K562 (cell line): ENCODE data around the gene RECQL5. TPM values are rescaled to one million over a fixed set of nuclear protein-coding genes. Genes with fewer than 3 reads are reported as not detected.
A peak's percentile ranks its signal among the peaks of the same experiment; 100 is the strongest.

Source experiments
- ATAC-seq: fragments of 200-7000 bp; cut with Tn5 transposase; 3 replicates; pipeline ENCODE4 v1.9.1; 2020; ENCODE audit warnings: moderate library complexity
- BruUV-seq: library from RNA; stranded (reverse); fragments of 400-500 nt; replicated peaks from 2 replicates; lab custom pipeline; 2021; lab: Mats Ljungman, UMichigan
- CTCF ChIA-PET: fragments of 300-600 bp; formaldehyde crosslinking; extraction: SDS; loops from one replicate; lab custom pipeline; 2021; ENCODE audit warnings: low intra/inter-chr PET ratio; lab: Yijun Ruan, JAX
- POLR2A ChIA-PET: fragments of 300-600, 350-650 bp; sonication (Branson Sonifier 250); formaldehyde crosslinking; extraction: SDS; loops from one replicate; lab custom pipeline; 2021; ENCODE audit warnings: antibody characterized with exemption, inconsistent platforms; lab: Yijun Ruan, JAX
- DNase-seq, 4 experiments: peaks; one replicate each; pipeline versions ENCODE4 v3.0.0 to v3.0.0-alpha.2; 2011 to 2018; ENCODE audit warnings: low spot score in 3 of 4, mixed read lengths in 3 of 4; ENCODE audit errors: extremely low read depth in 1 of 4
- FAIRE-seq: peaks from 2 replicates; lab custom pipeline; 2011; peaks lifted over from hg19 to GRCh38; lab: Jason Lieb, UNC
- H2AFZ ChIP-seq: 2 replicates; pipeline ENCODE4 v1.6.0; 2011; ENCODE audit warnings: low read depth, low read length, control low read depth, inconsistent platforms
- H3K27ac ChIP-seq: fragments of 200-600 bp; 3 replicates; pipeline ENCODE4 v1.8.0; 2011; ENCODE audit warnings: low read depth, mild to moderate bottlenecking, control low read depth, inconsistent platforms, low read length, moderate library complexity, mixed read lengths; ENCODE audit errors: extremely low read depth
- H3K27me3 ChIP-seq, 2 experiments: fragments of 300-600 bp in 1 of 2; 2 replicates in 1 of 2; 3 replicates in 1 of 2; pipeline versions ENCODE4 v1.6.0 to v1.8.0; 2011; ENCODE audit warnings: inconsistent platforms in 2 of 2, low read length in 2 of 2, mild to moderate bottlenecking in 1 of 2, mixed read lengths in 1 of 2, moderate library complexity in 1 of 2; ENCODE audit not compliant: control insufficient read depth in 2 of 2, insufficient read depth in 2 of 2
- H3K36me3 ChIP-seq: fragments of 300-600 bp; 3 replicates; pipeline ENCODE4 v1.8.0; 2011; ENCODE audit warnings: mild to moderate bottlenecking, low read length, inconsistent platforms; ENCODE audit not compliant: control insufficient read depth, insufficient read depth
- H3K4me1 ChIP-seq, 2 experiments: fragments of 200-600 bp in 1 of 2; replicated peaks in 1 of 2; 2 replicates in 1 of 2; 3 replicates in 1 of 2; pipeline versions ENCODE4 v1.5.1 to v1.8.0; 2011; ENCODE audit warnings: inconsistent platforms in 2 of 2, low read length in 2 of 2, mild to moderate bottlenecking in 1 of 2, mixed read lengths in 1 of 2, moderate library complexity in 1 of 2; ENCODE audit not compliant: control insufficient read depth in 2 of 2, insufficient read depth in 2 of 2
- H3K4me2 ChIP-seq: 2 replicates; pipeline ENCODE4 v1.6.1; 2011; ENCODE audit warnings: low read length, control low read depth, inconsistent platforms, mixed read lengths; ENCODE audit not compliant: insufficient read depth
- H3K4me3 ChIP-seq: fragments of 200-600 bp; sonication (generic), shearing (Covaris generic); 2 replicates; pipeline ENCODE4 v1.5.1; 2016; ENCODE audit warnings: control low read depth, inconsistent platforms
- H3K79me2 ChIP-seq: fragments of 200-600 bp; 3 replicates; pipeline ENCODE4 v1.8.0; 2011; ENCODE audit warnings: low read length, inconsistent platforms; ENCODE audit not compliant: control insufficient read depth, insufficient read depth
- H3K9ac ChIP-seq, 2 experiments: 2 replicates each; pipeline versions ENCODE4 v1.6.0 to v1.6.1; 2011; ENCODE audit warnings: low read depth in 2 of 2, low read length in 2 of 2, control low read depth in 1 of 2, inconsistent platforms in 1 of 2, mild to moderate bottlenecking in 1 of 2, mixed read lengths in 1 of 2; ENCODE audit not compliant: insufficient read depth in 1 of 2
- H3K9me1 ChIP-seq: one replicate; pipeline ENCODE4 v1.6.0; 2011; ENCODE audit warnings: inconsistent platforms, mild to moderate bottlenecking, low read length, moderate library complexity; ENCODE audit not compliant: control insufficient read depth, insufficient read depth
- H3K9me3 ChIP-seq: replicated peaks from 2 replicates; pipeline ENCODE4 v1.5.1; 2011; ENCODE audit warnings: low read depth, low read length, inconsistent platforms; ENCODE audit not compliant: control insufficient read depth, insufficient read depth
- H4K20me1 ChIP-seq: replicated peaks from 2 replicates; pipeline ENCODE4 v1.6.1; 2011; ENCODE audit warnings: low read length, inconsistent platforms, mixed read lengths; ENCODE audit not compliant: control insufficient read depth, insufficient read depth
- CAMTA2 ChIP-seq: fragments of 250-450 bp; sonication (Bioruptor Pico); conservative IDR thresholded peaks from 2 replicates; pipeline ENCODE4 v1.5.1; 2022
- CHD2 ChIP-seq: IDR thresholded peaks from 2 replicates; pipeline ENCODE4 v1.6.1; 2011; ENCODE audit warnings: low read depth, low read length
- CREB3 ChIP-seq: fragments of 450-650 bp; conservative IDR thresholded peaks from 2 replicates; pipeline ENCODE4 v1.6.1; 2016; ENCODE audit warnings: missing genetic modification characterization, low read depth, mild to moderate bottlenecking, missing compliant biosample characterization, moderate library complexity
- ERF ChIP-seq: fragments of 450-650 bp; formaldehyde crosslinking; IDR thresholded peaks from 2 replicates; pipeline ENCODE4 v1.4.0; 2020; ENCODE audit warnings: mild to moderate bottlenecking, mixed read lengths
- GATAD2B ChIP-seq: fragments of 450-650 bp; IDR thresholded peaks from 2 replicates; pipeline ENCODE4 v1.6.1; 2017; ENCODE audit warnings: mild to moderate bottlenecking, borderline replicate concordance
- GTF2A2 ChIP-seq: IDR thresholded peaks from 2 replicates; pipeline ENCODE4 v1.6.1; 2016; ENCODE audit warnings: mild to moderate bottlenecking, missing genetic modification characterization, missing compliant biosample characterization
- HMG20B ChIP-seq: fragments of 250-450 bp; sonication (Bioruptor Pico); IDR thresholded peaks from 2 replicates; pipeline ENCODE4 v1.5.0; 2021; ENCODE audit warnings: mild to moderate bottlenecking
- MEIS2 ChIP-seq: fragments of 450-650 bp; IDR thresholded peaks from 2 replicates; pipeline ENCODE4 v1.6.1; 2014; ENCODE audit warnings: mild to moderate bottlenecking; ENCODE audit not compliant: partially characterized antibody
- MLX ChIP-seq, 2 experiments: fragments of 450-650 bp in 1 of 2; sonication (generic) in 1 of 2; formaldehyde crosslinking; conservative IDR thresholded peaks; 2 replicates each; pipeline versions ENCODE4 v1.4.0 to v1.8.1; 2020 to 2022; ENCODE audit warnings: mild to moderate bottlenecking in 1 of 2, missing genetic modification reagents in 1 of 2
- MTA1 ChIP-seq: fragments of 450-650 bp; IDR thresholded peaks from 2 replicates; pipeline ENCODE4 v1.6.1; 2017; ENCODE audit warnings: borderline replicate concordance
- OTX1 ChIP-seq: fragments of 450-650 bp; formaldehyde crosslinking; IDR thresholded peaks from 2 replicates; pipeline ENCODE4 v1.4.0; 2022; ENCODE audit warnings: mild to moderate bottlenecking
- PURB ChIP-seq: sonication (generic); formaldehyde crosslinking; IDR thresholded peaks from 2 replicates; pipeline ENCODE4 v1.9.0; 2021; ENCODE audit warnings: low read depth, mild to moderate bottlenecking, missing genetic modification reagents
- SRSF1 ChIP-seq: fragments of 200-400 bp; formaldehyde crosslinking; IDR thresholded peaks from 2 replicates; pipeline ENCODE4 v1.6.1; 2017; ENCODE audit warnings: mild to moderate bottlenecking, low read depth, low read length, moderate library complexity
- SRSF7 ChIP-seq: fragments of 200-400 bp; formaldehyde crosslinking; optimal IDR thresholded peaks from 2 replicates; pipeline ENCODE3; 2017; ENCODE audit warnings: mild to moderate bottlenecking, low read depth, low read length
- ZNF140 ChIP-seq: fragments of 250-450 bp; sonication (Bioruptor Pico); IDR thresholded peaks from 2 replicates; pipeline ENCODE4 v1.8.0; 2021; ENCODE audit warnings: moderate library complexity, mild to moderate bottlenecking, inconsistent platforms
- ZNF41 ChIP-seq: fragments of 250-450 bp; sonication (Bioruptor Pico); conservative IDR thresholded peaks from 2 replicates; pipeline ENCODE4 v1.4.0; 2020; ENCODE audit warnings: mild to moderate bottlenecking
- WGBS: fragments of 100-300 bp; shearing (Covaris generic); methylation state at CpG from one replicate; pipeline ENCODE4 v1.1.6; 2016; ENCODE audit warnings: low coverage, mixed read lengths; ENCODE audit not compliant: insufficient coverage; ENCODE audit errors: missing lambda C conversion rate; 5-methylcytosine and 5-hydroxymethylcytosine counted together
- in situ Hi-C: fragments of 300-500 bp; cut with MboI; formaldehyde crosslinking; loops from 4 replicates; pipeline ENCODE4 v1.15.0; 2018; ENCODE audit warnings: inconsistent platforms, mixed read lengths
- intact Hi-C: fragments of 100-400 bp; cut with micrococcal nuclease; formaldehyde crosslinking; loops from 2 replicates; pipeline ENCODE4 v1.14.2; 2022
- polyA plus RNA-seq, 8 experiments: library from polyadenylated mRNA; depleted of rRNA in 4 of 8; stranded (reverse) in 5 of 8; unstranded in 3 of 8; fragments of >200 nt; fragmentation: Nextera tagmentation in 2 of 8; fragmentation: Illumina TruSeq in 1 of 8; extraction: Ambion mirVana in 2 of 8; extraction: Trizol in 1 of 8; gene quantifications; 2 replicates each; pipeline versions ENCODE4 v1.2.1 to v1.2.3, GENCODE V29; 2011 to 2014; ENCODE audit warnings: inconsistent platforms in 1 of 8, missing spikeins in 1 of 8
- total RNA-seq, 7 experiments: library from RNA; depleted of rRNA in 6 of 7; stranded (reverse); fragments of >200 nt in 6 of 7; fragmentation: Illumina TruSeq in 2 of 7; extraction: Trizol in 2 of 7; gene quantifications; 2 replicates each; pipeline versions ENCODE4 v1.2.1 to v1.2.3, GENCODE V29; 2011 to 2021; ENCODE audit warnings: low replicate concordance in 1 of 7
- TF ChIP-seq, protein P1 (sequence below): sonication (generic); formaldehyde crosslinking; IDR thresholded peaks from 2 replicates; pipeline ENCODE4 v1.4.0; 2020; ENCODE audit warnings: mild to moderate bottlenecking, missing genetic modification reagents

The RECQL5 gene
- total and polyA plus RNA-seq, 9 of the 15 experiments (the other 6 are each of a cell fraction or from before 2014, with no cell fraction given), result 4.1 to 34.8 (median 16.4) TPM

DNA sequence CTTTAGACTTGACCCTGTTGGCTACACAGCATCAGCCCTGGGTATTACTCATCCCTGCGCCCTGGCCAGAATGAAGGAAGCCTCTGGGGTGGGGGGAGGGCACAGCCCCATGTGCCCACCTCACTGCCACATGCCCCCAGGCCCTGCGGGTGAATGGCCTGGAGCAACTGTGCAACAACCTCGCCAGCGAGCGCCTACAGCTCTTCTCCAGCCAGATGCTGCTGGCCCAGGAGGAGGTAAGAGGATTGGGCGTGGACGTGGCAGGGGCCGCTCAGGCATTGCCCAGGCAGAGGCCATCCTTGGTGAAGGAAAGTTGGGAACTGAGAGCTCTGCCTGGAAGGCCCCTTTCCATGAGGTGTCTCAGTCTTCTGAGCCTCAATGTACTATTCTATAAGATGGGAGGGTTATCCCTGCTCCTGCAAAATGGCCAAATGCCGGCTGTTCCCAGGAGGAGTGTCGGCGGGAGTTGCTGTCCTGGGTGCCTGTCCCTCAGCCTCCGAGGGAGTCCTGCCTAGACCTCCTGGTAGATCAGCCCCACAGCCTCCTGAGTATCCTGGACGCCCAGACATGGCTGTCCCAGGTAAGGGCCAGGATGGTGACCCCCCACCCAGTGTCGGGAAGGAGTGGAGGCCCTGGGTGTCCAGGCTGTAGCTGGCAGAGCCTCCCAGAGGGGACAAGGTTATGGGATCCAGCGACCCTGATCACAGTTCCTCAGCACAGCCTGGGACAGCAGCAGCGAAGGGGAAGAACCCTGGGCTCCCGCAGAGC is 70.5 kb downstream of the RECQL5 start:
- H3K9ac ChIP-seq, result peak overlapping the region in 1 of 2 experiments; percentile 56; a peak in 1 of 4 replicates
- BruUV-seq, result no TSS peak
- no peaks in the 10 kb centered on the region for H3K9me1 ChIP-seq
- DNase-seq, result no peak
- H2AFZ ChIP-seq, result no peak overlapping the region
- H3K36me3 ChIP-seq, result no peaks in the 10 kb centered on the region
- peaks cover 4 to 27% of the 10 kb centered on the region in 2 experiments; a peak in 4 of 5 replicates for H3K27me3 ChIP-seq
- intact Hi-C loops (no loop called here), in situ Hi-C loops (no loop called here)
- no peak overlapping the region for H3K4me3 ChIP-seq
- H3K4me1 ChIP-seq, result peaks cover 2 to 29% of the 10 kb centered on the region in 2 experiments; a peak in 3 of 5 replicates
- 22% methylated on average over 13 of the region's 17 CpGs for WGBS
- ChIA-PET CTCF (no interaction called here), POLR2A (no interaction called here)
- H4K20me1 ChIP-seq, result peaks cover 1% of the 10 kb centered on the region; the same call in 1 of the 2 replicates
- no peaks in the 10 kb centered on the region for H3K9me3 ChIP-seq
- H3K27ac ChIP-seq, result no peak overlapping the region
- no peaks in the 10 kb centered on the region for H3K79me2 ChIP-seq
- no peak overlapping the region for H3K4me2 ChIP-seq
- no peak for ATAC-seq
- no peak for FAIRE-seq
- TF ChIP-seq ZNF41 (no peak), MLX (CRISPR knock-in tag; conservative IDR thresholded peaks at IDR 0.05) (no peak), ZNF140 (CRISPR knock-in tag) (no peak), CHD2 (no peak), SRSF7 (no peak), CAMTA2 (CRISPR knock-in tag) (no peak), MTA1 (no peak), ERF (no peak), GTF2A2 (tag) (no peak), HMG20B (CRISPR knock-in tag) (no peak), PURB (no peak), OTX1 (CRISPR knock-in tag) (no peak), CREB3 (tag) (no peak), SRSF1 (no peak), GATAD2B (no peak), MEIS2 (no peak)
- TF ChIP-seq, protein P1, sequence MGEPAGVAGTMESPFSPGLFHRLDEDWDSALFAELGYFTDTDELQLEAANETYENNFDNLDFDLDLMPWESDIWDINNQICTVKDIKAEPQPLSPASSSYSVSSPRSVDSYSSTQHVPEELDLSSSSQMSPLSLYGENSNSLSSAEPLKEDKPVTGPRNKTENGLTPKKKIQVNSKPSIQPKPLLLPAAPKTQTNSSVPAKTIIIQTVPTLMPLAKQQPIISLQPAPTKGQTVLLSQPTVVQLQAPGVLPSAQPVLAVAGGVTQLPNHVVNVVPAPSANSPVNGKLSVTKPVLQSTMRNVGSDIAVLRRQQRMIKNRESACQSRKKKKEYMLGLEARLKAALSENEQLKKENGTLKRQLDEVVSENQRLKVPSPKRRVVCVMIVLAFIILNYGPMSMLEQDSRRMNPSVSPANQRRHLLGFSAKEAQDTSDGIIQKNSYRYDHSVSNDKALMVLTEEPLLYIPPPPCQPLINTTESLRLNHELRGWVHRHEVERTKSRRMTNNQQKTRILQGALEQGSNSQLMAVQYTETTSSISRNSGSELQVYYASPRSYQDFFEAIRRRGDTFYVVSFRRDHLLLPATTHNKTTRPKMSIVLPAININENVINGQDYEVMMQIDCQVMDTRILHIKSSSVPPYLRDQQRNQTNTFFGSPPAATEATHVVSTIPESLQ (CRISPR knock-in tag), result no peak
